GM18499 (cell line): ENCODE measurements around the gene PLAC8L1.
"Not testable (repeated sequence)": the region's sequence is repeated elsewhere in the genome, so short reads cannot be mapped to it uniquely, and the experiment has no call there.

Experiments used
- ATAC-seq: cut with Tn5 transposase; IDR thresholded peaks from one replicate; pipeline ENCODE4 v1.9.1; 2021; ENCODE audit warnings: moderate number of reproducible peaks; ENCODE audit not compliant: insufficient read depth, unreplicated experiment

PLAC8L1 gene, protein sequence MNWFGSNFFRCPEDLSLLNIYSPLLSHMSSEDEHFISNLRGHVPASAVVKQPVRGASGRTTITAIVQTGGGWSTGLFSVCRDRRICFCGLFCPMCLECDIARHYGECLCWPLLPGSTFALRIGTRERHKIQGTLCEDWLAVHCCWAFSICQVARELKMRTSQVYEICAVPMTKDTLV

DNA sequence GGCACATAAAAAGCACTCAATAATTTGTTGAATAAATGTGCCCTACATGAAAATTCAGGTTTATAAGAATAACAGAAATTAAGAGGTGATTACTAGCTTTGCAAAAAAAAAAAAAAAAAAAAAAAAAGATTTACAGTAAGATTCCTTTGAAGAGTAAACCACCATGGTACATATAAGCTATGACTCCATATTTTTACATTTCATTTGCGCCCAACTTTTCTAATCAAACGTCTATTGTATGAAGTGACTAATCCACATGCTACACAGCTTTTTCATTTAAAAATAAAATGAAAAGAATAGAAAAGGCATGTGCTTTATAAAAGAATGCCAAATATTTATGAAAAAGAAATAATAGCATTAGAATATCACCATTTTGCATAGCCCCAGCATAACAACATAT, at the start of gene PLAC8L1:
Gene PLAC8L1, minus strand, starts transcription at position 101 of the 400 bp plus-strand sequence. CDS start 1,266 bp downstream, outside the sequence.
- no peak for ATAC-seq

DNA sequence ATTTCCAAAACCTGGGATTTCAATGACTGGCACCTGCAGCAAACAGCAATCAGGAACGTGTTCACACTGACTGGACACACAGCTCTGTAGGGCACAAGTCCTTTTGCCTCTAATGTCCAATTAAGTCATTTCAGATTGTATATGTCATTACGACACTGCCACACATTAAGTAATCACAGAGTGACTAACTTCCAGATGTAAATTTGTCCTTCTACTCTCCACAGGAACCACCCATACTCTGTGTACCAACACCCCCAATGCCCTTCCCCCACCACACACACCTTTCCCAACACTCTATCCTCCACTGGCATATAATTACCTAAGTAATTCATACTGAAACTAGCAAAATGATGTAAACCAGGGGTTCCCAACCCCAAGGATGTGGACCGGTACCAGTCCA, 46.6 kb upstream of the PLAC8L1 start:
- ATAC-seq: no peak

DNA sequence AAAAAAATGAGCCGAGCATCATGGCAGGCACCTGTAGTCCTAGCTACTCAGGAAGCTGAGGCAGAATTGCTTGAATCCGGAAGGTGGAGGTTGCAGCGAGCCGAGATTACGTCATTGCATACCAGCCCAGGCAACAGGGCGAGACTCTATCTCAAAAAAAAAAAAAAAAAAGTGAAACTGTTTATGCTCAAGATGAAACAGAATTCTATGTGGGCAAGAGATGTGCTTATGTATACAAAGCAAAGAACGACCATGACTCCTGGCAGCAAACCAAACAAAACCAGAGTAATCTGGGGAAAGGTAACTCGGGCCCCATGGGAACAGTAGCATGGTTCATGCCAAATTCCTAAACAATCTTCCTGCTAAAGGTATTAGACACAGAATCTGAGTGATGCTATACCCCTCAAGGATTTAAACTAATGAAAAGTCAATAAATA, 32.6 kb upstream of the PLAC8L1 start:
- no peak for ATAC-seq

DNA sequence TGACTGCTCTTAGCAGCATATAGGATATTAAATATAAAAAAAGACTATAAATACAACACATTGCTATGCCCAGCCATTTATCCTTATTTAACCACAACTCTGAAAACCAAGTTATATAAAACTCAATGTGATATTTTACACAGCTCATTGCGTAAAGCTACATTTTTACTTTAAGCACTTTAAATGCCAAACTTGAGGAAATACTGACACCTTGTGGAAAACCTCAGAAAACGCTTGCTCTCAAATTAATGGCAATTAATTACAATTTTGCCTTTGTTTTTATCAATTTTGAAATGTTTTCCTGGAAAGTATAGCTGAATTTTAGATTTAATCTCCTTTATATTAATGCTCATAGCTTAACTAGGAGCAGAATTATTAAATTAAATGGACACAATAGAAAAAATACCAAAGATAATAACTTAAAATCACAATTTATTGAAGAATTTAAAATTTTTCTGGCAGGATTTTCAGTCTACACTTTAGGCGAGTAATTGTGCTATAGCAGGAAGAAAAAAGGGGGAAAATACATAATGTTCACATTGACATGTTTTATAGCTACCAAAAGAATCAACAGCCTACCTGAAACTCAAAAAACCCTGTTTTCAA, 25.2 kb upstream of the PLAC8L1 start:
- ATAC-seq: no peak

- no peak for ATAC-seq
Measured at GRCh38 chr5:146126068-146126467, 20.7 kb upstream of the PLAC8L1 start.

DNA sequence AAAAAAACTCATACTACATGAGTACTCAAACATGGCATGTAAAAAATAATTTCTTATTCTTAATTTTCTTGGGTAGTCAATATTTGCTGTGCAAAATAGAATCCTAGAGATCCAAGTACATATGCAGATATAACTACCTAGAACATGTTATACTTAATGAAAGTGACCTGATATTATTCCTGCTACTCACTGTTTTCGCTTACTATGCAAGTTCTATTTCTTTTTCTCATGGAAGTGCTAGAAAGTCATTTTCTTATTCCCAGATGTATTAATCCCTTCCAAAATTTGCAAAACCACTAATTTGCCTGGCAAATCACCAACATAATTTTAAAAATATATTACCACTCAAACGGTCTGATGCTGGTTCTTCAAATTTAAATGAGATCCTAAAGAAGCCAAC, 19.2 kb upstream of the PLAC8L1 start:
- no peak for ATAC-seq

DNA sequence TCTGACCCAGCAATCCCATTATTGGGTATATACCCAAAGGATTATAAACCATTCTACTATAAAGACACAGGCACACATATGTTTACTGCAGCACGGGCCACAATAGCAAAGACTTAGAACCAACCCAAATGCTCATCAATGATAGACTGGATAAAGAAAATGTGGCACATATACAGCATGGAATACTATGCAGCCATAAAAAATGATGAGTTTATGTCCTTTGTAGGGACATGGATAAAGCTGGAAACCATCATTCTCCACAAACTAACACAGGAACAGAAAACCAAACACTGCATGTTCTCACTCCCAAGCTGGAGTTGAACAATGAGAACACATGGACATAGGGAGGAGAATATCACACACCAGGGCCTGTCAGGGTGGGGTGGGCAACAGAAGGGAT, 16.1 kb upstream of the PLAC8L1 start:
- ATAC-seq: not testable (repeated sequence)

- ATAC-seq: no peak
Measured at GRCh38 chr5:146118322-146118721, 12.9 kb upstream of the PLAC8L1 start.

GRCh38 chr5:146117216-146117615, 11.8 kb upstream of the PLAC8L1 start:
- not testable (repeated sequence) for ATAC-seq

DNA sequence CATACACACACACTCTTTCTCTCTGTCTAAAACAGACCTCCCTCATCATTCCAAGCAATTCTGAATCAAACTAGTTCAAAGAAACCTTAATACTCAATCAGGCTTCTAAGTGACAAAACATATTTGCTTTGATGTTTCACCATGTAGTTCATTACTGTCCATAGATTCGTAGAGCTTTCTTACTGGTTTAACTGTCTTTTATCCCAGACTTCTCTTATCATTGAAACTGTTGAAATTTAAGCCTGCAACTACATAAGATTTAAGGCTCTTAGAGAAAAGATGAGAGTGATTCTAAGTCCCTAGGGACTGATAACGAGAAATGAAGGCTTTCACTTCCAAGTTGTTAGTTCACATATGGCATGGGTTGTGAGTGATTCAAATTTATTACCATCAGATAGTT, 11.0 kb upstream of the PLAC8L1 start:
- no peak for ATAC-seq

DNA sequence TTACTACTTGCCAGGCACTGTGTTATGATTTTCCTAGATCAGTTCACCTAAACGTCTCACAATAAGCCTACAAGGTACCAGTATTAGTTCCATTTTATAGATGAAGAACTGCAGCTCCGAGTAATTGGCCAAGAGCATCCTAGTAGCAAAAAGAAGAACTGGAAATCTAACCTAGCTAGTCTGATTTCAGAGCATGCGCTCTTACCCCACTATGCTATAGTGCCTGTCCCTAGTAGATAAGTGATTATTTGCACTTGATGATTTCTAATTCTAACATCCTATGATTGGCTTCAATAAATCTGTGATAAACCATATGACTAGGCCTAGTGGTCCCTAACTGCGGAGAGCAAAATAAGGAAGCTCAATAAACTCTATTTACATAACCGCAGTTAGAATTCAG, 7.1 kb upstream of the PLAC8L1 start:
- ATAC-seq: no peak

GRCh38 chr5:146111409-146111808, 6.0 kb upstream of the PLAC8L1 start:
- ATAC-seq: no peak

- ATAC-seq: no peak
Measured at GRCh38 chr5:146109379-146109778, 4.0 kb upstream of the PLAC8L1 start.

GRCh38 chr5:146108870-146109269, 3.5 kb upstream of the PLAC8L1 start:
- not testable (repeated sequence) for ATAC-seq

- ATAC-seq: no peak
Measured at GRCh38 chr5:146107901-146108300, 2.5 kb upstream of the PLAC8L1 start.

DNA sequence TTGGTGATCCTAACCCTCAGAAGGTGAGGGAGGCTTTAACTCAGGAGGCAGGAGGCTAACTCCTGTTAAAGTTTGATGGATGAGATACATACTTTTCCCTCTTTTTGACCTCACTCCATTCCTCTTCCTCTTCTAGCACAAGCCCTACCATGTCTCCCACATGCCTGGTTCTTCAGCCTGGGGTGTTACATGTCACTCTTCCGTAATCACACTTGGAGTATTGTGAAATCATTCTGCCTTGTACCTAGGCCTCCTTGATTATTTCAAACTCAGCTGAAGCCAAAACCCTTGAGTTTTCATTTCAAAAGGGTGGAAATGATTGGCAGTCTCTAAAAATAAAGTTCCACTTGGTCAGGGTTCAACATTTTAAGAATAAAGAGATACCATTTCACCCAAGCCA, 1.8 kb downstream of the PLAC8L1 start:
- no peak for ATAC-seq

GRCh38 chr5:146101646-146102045, 3.7 kb downstream of the PLAC8L1 start:
- ATAC-seq: no peak

DNA sequence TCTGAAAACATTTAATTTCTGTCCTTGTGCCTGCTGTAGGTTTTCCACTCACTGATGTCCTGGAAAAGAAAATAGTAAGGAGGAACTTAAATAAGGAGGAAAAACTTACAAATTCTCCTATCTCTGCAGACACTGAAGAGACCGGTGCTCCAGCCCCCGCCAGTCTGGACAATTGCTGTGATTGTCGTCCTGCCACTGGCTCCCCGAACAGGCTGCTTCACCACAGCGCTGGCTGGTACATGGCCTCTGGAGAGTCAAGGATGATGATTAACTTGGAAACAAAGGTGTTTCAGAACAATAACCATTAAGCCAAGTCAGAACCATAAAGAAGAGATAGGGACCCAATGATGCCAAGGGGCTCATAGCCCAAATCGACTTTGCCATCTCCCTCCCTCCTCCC, 7.3 kb downstream of the PLAC8L1 start:
- ATAC-seq: no peak

- ATAC-seq: no peak
Measured at GRCh38 chr5:146091881-146092280, 13.5 kb downstream of the PLAC8L1 start.

DNA sequence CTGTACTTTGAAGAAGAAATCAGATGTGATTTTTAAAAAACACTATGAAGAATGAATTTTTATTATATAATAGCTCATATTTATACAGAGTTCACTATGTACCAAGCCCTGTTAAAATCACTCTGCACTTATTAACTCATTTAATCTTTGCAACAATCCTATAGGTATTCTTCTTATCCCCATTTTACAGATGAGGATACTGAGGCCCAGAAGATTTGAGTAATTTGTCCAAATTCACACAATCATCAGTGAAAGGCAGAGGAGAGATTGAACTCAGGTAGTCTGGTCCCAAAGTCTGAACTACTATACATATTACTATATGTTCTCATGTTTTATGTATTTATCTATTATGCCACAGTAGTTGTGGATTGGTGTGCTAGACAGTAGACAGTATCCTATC, 16.1 kb downstream of the PLAC8L1 start:
- no peak for ATAC-seq

DNA sequence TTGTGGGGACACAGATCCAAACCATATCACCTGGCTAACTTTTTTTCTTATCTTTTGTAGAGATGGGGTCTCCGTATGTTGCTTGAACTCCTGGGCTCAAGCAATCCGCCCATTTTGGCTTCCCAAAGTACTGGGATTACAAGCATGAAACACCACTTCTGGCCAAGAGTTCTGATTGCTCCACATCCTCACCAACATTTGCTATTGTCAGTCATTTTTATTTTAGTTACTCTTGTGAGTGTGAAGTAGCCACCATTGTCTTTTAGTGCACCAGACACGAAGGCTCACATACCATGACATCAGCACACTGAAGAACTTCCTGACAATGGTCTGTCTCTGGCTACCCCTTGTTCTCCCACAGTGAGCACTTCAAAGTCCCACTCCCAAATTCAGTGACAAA, 17.3 kb downstream of the PLAC8L1 start:
- no peak for ATAC-seq

DNA sequence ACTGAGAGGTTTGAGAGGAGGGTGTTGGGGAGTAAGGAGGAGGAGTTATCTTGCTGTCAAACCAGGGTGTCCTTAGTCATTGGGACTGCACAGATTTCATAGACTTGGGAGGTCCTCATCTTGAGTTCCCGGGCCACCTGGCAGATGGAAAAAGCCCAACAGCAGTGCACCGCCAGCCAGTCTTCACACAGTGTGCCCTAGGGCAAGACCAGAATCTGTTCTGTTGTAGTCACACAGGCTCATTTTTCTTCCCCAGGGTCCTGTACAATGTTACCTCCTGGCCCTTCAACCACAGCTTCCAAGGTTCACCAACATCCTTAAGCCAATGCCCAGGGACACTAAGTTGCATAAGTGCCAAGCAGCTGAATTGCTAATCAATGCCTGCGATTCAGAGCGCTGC, 21.0 kb downstream of the PLAC8L1 start:
- ATAC-seq: no peak
